ENCODE data around the gene FXYD6.

Gene FXYD6

GRCh38 chr11:117852309-117852708 lies 24.1 kb downstream of the FXYD6 start:
- no peak for DNase-seq (ENCODE audit: extremely low read depth in 1 of 2, low read depth in 1 of 2)

GRCh38 chr11:117851852-117852251 lies 24.6 kb downstream of the FXYD6 start:
- no peak for DNase-seq (ENCODE audit: extremely low read depth in 1 of 2, low read depth in 1 of 2)

- no peak for DNase-seq (ENCODE audit: extremely low read depth in 1 of 2, low read depth in 1 of 2)
Measured at GRCh38 chr11:117851106-117851505, 25.4 kb downstream of the FXYD6 start.

GRCh38 chr11:117849781-117850414 lies 26.6 kb downstream of the FXYD6 start:
- no peak for DNase-seq (ENCODE audit: extremely low read depth in 1 of 2, low read depth in 1 of 2)

GRCh38 chr11:117843666-117844484 lies 32.6 kb downstream of the FXYD6 start:
- peak; percentile 57 to 75 for DNase-seq (ENCODE audit: extremely low read depth in 1 of 2, low read depth in 1 of 2)

- no peak for DNase-seq (ENCODE audit: extremely low read depth in 1 of 2, low read depth in 1 of 2)
Measured at GRCh38 chr11:117842131-117842941, 34.1 kb downstream of the FXYD6 start.

- no peak for DNase-seq (ENCODE audit: extremely low read depth in 1 of 2, low read depth in 1 of 2)
Measured at GRCh38 chr11:117841551-117842031, 34.9 kb downstream of the FXYD6 start.

GRCh38 chr11:117840881-117841550 lies 35.4 kb downstream of the FXYD6 start:
- DNase-seq (ENCODE audit: extremely low read depth in 1 of 2, low read depth in 1 of 2) = no peak

GRCh38 chr11:117839936-117840813 lies 36.3 kb downstream of the FXYD6 start:
- no peak for DNase-seq (ENCODE audit: extremely low read depth in 1 of 2, low read depth in 1 of 2)

GRCh38 chr11:117839380-117839881 lies 37.0 kb downstream of the FXYD6 start:
- DNase-seq (ENCODE audit: extremely low read depth in 1 of 2, low read depth in 1 of 2) = no peak

GRCh38 chr11:117838901-117839300 lies 37.6 kb downstream of the FXYD6 start:
- DNase-seq (ENCODE audit: extremely low read depth in 1 of 2, low read depth in 1 of 2) = no peak

- no peak for DNase-seq (ENCODE audit: extremely low read depth in 1 of 2, low read depth in 1 of 2)
Measured at GRCh38 chr11:117837791-117838190, 38.7 kb downstream of the FXYD6 start.

- no peak for DNase-seq (ENCODE audit: extremely low read depth in 1 of 2, low read depth in 1 of 2)
Measured at GRCh38 chr11:117837070-117837776, 39.2 kb downstream of the FXYD6 start.

- no peak for DNase-seq (ENCODE audit: extremely low read depth in 1 of 2, low read depth in 1 of 2)
Measured at GRCh38 chr11:117836077-117836960, 40.1 kb downstream of the FXYD6 start.

GRCh38 chr11:117835576-117835975 lies 40.9 kb downstream of the FXYD6 start:
- DNase-seq (ENCODE audit: extremely low read depth in 1 of 2, low read depth in 1 of 2) = no peak

- DNase-seq (ENCODE audit: extremely low read depth in 1 of 2, low read depth in 1 of 2) = no peak
Measured at GRCh38 chr11:117834838-117835443, 41.5 kb downstream of the FXYD6 start.

- no peak for DNase-seq (ENCODE audit: extremely low read depth in 1 of 2, low read depth in 1 of 2)
Measured at GRCh38 chr11:117834068-117834810, 42.2 kb downstream of the FXYD6 start.
